Kasumi-1 (cell line): Measurements from ENCODE around the gene GID4.

Source experiments
- DNase-seq, 2 experiments: peaks; one replicate each; lab custom pipeline; 2025; lab: John Stamatoyannopoulos, UW

The GID4 gene

DNA sequence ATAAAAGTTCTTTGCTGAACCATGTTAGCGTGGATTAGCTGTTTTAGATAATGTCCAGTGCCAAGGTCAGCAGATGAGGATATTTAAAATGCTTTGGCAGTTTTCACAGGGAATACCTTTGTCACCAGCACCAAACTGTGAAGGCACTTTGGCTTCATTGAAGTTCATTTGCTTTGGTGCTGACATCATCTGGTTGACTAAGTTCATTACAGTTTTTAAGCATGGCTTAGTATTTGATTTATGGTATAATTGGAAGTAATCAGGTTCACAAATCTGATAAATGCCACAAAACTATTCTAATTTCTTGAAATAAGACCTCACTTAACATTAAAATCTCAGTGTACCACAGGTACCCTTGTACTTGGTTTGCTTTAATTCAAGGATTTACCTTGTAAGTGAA, 4.3 kb downstream of the GID4 start:
- DNase-seq = peak; percentile 1 to 18

DNA sequence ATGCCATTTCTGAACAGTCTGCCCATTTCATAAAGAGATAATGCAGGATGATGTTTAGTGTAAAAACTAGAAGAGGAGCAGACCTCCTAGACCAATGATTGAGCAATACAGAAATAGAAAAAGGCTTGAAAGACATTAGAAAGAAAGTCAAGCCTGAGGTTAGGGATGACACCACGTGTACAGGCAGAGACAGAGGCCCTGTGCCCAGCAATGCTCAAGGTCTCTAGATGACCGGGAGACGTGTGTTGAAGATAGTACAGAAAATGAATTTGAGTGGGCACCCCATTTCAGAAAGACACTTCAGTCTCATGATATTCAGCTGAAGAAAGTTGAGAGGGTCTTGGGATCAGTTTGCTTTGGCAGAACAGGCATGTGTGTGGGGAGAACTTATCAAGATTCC, 5.4 kb downstream of the GID4 start:
- DNase-seq = no peak

DNA sequence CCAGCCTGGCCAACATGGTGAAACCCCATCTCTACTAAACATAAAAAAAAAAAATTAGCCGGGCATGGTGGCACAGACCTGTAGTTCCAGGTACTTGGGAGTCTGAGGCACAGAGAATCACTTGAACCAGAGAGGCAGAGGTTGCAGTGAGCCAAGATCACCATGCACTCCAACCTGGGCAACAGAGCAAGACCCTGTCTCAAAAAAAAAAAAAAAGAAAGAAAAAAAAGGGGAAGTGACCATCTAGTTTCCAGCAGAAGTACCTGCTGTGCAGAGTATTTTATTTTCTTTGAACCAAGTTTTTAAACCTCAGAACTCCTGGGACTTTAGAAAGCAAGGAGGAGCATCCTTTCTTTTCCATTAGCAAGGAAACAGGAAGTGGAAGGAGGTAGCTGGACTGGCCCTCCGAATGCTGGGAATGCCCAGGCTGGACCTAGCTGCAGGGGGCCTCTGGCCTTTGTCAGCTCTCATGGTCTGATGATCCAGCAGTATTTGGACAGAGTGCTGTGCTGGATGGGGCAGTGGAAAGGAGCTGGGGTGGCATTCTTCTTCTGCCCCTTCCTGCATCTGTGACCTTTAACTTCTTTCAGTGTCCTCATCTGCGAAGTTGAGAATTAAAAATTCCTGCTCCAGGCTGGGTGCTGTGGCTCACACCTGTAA, 6.6 kb downstream of the GID4 start:
- no peak for DNase-seq

DNA sequence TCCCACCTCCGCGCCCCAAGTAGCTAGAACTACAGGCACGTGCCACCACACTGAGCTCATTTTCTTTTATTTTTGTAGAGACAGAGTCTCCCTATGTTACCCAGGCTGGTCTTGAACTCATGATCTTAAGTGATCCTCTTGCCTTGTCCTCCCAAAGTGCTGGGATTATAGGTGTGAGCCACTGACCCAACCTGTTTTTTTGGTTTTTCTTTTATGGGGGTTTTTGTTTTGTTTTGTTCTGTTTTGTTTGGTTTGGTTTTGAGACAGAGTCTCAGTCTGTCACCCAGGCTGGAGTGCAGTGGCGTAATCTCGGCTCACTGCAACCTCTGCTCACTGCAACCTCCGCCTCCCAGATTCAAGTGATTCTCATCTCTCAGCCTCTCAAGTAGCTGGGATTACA, 16.4 kb downstream of the GID4 start:
- no peak for DNase-seq

DNA sequence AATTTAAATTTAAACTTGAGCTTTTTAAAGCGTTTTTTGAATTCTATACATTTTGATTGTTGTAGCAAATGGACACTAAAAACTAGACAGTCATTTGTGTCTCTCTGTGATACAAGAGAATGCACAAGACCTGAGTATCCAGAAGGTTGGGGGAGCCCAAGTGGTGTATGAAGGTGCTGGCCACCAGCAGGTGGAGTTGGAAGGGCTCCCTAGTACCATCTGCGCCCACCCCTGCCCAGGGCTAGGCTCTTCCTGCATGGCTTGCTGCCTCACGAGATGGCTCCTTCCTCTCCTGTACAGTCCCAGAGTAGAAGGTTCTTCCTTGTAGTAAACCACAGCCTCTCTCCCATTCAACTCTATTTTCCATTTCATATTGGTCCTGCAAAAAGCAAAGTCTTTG, 17.0 kb downstream of the GID4 start:
- no peak for DNase-seq

DNA sequence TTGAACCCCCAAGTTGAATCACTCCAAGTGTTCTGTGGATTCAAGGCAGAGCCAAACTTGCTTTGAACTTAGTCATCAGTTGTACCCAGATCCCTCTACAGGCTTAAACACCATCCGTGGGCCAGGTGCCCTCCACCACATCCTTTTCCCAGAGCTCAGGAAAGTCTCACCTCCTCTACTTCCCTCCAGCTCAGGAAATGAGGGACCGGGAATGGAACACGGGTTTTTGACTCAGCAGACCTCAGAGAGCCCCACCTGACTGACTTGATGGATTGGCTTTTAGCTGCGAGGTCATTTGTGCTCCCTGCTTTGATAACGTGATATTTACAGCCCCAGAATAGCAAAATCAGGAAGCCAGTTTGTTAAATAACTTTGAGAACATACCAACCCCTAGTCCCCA, 20.1 kb downstream of the GID4 start:
- no peak for DNase-seq

DNA sequence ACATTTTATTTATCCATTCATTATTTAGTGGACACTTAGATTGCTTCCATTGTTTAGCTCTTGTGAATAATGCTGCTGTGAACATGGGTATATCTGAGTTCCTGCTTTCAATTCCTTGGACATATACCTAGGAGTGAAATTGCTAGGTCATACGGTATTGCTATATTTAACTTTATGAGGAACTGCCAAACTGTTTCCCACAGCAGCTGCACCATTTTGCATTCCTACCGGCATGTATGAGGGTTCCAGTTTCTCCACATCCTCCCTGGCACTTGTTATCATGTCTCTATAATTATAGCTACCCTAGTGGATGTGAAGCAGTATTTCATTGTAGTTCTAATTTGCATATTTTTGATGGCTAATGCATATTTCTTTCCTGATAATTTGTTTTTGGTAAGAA, 24.8 kb downstream of the GID4 start:
- DNase-seq = no peak

DNA sequence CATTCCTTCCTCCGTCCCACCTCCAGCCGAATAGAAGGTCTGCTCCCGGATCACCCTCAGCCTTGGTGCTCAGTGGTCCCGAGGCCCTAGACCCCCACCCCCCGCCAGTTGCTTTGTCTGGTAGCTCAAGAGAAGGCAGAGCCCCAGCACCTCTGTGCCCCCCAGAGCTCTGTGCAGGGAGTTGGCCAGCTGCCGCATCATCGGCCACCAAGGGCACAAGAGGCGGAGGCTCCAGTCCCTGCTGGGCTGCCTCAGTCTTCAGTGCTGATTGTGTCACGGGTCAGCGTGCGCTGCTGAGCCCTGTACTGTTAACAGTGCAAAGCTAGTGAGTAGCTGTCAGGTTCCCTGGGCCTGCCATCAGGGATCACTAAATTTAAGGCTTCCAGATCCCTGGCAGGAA, 26.3 kb downstream of the GID4 start:
- no peak for DNase-seq

DNA sequence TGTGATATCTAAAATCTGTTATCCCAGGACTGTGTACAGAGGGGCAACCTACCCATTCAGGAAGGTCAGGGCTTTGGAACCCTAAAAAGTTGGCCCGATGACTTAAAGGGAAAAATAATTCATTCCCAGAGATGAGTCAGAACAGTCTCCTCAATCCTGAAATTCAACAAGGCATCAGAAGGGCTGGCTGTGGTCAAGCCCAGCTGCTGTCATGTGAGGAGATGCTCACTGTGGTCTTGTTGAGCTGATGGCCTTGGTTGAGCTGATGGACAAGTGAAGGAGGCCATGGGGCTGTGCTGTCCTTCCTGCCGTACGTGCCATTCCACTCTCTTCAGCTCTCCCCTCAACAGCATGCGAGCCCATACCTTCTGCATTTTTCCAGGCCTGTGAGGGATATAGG, 27.7 kb downstream of the GID4 start:
- DNase-seq = no peak

DNA sequence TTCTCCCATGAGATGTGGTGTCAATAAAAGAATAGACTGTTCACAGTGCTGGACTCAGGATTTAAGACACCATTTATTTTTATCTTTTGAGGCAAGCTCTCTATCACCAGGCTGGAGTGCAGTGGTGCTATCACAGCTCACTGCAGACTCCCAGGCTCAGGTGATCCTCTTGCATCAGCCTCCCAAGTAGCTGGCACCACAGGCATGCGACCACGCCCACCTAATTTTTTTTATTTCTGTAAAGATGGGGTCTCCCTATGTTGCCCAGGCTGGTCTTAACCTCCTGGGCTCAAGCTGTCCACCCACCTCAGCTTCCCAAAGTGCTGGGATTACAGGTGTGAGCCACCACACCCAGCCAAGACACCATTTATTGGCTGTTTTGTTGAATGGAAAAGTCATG, 29.9 kb downstream of the GID4 start:
- no peak for DNase-seq

DNA sequence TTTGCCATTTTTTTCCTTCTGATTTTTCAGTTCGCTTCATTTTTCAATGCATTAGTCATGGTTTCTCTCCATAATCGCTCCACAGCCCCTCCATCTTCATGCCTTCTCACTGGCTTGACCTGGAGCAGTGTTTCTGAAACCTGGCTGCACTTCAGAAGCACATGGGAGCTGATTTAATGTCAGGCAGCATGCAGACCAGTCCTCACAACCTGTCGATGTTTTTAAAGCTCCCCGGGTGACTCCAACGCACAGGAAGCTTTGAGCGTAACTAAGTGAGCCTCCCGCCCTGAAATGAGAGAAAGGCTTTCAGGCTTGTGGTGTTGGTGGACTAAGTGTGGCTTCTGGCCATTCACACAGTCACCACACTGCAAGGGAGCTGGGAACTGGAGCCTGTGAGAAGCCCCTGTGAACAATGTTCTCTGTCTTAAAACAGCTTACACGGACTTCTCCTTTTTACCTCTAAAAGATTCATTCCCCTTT, 31.7 kb downstream of the GID4 start:
- DNase-seq = peak; percentile 6 to 24

DNA sequence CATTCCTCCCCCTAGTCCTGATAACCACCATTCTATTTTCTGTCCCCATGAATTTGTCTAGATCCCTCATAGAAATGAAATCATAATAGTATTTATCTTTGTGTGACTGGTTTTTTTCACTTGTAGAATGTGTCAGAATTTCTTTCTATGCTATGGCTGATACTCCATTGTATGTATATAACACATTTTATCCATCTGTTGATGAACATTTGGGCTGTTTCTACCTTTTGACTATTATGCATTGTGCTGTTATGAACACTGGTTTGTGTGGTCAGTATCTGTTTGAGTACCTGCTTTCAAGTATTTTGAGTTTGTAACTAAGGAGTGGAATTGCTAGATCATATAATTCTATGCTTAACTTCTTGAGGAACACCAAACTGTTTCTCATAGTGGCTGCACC, 32.5 kb downstream of the GID4 start:
- no peak for DNase-seq

DNA sequence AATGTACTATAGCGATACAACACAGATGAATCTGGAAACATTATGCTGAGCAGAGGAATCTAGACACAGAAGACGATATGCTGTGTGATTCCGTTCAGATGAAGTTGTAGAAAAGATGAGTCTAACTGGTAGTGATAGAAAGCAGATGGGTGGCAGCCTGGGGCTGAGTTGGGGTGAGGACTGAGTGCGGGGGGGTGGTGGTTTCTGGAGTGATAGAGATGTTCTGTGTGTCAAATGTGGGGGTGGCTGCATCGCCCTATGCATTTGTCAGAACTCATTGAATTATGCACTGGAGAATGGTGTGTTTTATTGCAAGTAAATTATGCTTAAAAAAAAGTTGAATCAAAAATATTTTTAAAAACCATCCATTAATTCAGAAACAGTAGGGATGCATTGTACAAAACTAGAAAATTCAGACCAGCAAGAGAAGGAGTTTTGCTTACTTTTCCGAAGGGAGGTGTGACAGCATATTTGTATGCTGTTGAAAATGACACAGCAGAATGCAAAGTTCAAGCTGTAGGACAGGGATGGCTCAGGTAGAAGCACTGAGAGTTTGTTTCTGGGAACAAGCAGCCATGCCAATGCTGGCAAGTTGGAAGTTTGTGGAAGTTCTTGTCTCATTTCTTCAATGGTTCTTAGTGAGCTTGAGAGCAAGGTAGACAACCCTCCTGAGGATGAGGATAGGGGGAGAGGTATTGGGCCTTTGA, 35.5 kb downstream of the GID4 start:
- no peak for DNase-seq

DNA sequence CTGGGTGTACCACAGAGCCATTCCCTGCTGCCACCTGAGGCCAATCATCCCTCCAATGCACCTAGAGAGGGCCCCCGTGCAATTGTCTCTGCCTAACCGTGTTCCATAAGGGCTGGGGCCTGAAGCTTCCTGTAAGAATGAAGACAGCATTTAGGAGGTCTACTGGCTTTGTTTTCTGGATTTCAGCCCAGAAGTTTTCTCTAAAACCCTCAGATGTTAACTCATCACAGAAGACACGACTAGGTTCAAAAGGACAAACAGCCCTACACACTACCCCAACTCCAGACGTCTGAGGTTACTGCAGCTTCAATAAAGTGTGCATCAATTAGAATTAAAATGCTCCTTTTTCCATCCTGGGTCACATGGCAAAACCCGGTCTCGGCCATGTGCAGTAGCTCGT, 37.7 kb downstream of the GID4 start:
- no peak for DNase-seq

DNA sequence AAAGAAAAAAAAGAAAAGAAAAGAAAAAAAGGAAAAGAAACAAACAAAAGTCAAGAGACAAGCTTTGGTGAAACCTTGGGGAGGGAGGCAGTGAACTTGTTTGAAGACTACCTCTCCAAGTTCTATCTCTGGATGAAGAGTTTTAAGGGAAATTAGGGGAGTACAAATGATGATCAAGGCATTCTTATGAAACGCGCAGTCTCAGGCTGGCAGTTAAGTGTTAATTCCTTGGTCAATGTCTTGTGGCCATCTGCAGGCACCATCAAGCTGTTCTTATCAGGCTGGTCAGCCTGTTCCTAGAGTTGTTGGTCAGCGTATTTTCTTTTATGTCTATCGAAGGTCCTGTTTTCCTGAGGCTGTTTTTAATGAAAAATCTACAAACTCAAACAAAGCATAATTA, 40.3 kb downstream of the GID4 start:
- no peak for DNase-seq

DNA sequence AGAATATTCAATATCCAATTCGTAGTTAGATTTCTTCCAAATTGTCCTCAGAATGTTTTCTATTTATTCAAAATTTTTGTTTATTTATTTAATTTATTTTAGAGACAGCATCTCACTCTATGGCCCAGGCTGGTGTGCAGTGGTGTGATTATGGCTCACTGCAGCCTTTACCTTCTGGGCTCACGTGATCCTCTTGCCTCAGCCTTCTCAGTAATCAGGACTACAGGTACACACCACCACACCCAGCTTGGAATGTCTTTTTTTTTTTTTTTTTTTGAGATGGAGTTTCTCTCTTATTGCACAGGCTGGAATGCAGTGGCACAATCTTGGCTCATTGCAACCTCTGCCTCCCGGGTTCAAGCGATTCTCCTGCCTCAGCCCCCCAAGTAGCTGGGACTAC, 45.0 kb downstream of the GID4 start:
- no peak for DNase-seq

DNA sequence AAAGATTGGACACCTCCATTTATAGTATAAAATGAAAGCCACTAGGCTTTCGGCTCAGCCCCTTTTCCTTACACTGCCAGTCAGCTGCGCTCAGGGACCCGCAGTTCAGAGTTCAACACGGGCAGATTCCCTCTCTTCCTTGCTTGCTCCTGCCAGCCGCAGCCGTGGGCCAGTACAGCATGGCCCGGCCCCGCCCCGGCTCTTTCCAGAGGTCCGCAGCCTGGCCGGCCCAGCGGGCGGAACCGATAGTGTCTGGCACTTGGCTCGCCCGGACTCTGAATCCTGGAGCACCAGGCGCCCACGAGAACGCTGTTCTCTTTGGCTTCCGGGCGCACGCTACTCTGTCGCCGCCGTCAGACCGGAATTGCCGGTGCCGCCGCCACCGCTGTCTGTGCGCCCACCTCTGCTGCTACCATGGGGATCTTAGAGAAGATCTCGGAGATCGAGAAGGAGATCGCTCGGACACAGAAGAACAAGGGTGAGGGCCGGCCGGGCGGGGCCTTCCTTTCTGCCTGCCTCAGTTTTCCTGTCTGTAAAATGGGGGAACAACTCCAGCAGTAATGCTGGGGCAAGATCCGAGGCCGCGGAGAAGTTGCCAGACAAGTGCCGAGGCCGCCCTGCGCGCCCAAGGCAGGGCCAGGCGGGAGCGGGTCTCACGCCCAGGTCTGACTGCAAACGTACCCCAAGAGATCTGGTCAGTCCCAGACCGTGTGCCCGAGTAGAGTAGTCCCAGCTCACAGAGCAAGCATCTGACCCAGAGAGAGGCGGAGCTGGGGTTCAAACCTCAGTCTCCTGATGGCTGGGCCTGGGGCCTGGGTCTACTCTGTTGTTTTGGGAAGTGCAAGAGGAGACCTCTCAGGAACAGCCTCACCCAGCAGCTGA, 48.6 kb downstream of the GID4 start, which contains the start of gene DRG2:
Gene DRG2, plus strand, starts transcription at position 339 of the 882 bp plus-strand sequence. Its CDS starts 76 bp downstream, at position 415.
- DNase-seq = peak; percentile 54 to 57

DNA sequence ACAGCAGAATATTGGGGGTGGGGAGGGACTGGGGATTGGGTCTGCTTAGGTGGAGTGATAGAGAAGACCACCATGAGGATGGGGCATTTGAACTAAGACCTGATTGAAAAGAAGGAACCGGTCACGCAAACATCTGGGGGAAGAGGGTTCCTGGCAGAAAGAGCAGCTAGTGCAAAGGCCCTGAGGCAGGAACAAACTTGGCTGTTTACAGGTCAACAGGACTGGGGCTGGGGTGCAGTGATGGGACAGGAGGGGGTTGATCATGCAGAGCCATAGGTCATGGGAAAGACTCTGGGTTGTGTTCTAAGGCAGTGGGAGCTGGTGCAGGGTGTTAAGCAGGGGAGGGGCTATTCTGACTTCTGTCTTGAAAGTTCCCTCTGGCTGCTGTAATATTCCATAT, 50.4 kb downstream of the GID4 start:
- no peak for DNase-seq

DNA sequence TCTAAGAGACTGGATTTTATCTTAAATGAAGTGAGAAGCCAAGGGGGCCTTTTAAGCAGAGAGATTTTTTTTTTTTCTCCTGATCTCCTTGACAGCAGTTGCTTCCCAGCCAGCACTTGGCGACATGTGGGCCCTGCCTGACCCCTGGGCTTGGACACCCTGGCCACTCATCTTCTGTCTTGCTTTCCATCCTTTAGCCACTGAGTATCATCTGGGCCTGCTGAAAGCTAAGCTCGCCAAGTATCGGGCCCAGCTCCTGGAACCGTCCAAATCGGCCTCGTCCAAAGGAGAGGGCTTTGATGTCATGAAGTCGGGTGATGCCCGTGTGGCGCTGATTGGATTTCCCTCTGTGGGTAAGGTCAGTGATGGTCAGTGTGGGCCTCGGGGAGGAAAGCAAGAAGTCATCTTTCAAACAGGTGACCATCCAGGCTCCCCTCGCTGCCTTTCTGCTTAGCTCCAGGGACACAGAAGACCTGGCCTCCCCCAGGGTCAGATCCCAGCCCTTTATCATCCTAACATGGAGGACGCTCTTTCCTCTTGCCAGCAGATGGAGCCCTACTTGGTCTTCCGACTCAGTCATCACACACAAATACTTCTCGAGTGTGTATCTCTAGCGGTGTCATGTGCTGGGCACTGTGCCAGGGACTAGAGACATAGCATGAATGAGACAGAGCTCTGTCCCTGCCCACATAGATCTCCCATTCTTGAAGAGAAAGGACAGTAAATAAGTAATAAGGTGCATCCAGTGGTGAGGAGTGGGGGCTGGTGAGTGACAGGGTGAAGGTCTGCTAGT, 54.6 kb downstream of the GID4 start:
- peak; percentile 39 to 54 for DNase-seq

DNA sequence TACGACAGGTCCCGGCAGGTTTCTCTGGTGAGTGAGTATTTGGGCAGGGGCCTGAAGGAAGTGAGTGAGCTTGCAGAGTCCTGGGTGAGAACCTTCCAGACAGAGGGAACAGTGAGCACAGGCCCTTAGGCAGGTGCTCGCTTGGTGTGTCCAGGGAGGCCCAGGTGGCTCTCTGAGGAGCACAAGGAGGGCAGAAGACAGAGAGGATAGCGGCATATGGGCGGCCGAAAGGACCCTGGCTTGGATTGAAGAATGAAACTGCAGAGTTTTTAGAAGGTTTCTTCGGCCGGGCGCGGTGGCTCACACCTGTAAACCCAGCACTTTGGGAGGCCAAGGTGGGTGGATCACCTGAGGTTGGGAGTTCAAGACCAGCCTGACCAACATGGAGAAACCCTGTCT, 55.2 kb downstream of the GID4 start:
- DNase-seq = no peak

DNA sequence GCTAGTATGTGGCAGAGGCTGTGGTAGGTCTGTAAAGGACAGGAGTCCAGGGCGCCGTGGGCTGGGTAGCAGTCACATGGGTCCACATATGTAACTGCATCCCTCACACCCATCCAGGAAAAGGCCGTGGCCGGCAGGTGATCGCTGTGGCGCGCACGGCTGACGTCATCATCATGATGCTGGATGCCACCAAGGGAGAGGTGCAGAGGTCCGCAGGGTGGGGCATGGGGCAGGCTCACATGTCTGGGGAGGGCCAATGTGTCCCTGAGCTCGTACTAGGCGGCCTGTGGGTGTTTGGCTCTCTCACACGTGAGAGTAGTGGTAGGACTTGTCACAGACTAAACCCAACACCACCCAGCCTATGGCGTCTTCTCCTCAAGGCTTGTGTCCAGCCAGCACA, 60.3 kb downstream of the GID4 start:
- no peak for DNase-seq

DNA sequence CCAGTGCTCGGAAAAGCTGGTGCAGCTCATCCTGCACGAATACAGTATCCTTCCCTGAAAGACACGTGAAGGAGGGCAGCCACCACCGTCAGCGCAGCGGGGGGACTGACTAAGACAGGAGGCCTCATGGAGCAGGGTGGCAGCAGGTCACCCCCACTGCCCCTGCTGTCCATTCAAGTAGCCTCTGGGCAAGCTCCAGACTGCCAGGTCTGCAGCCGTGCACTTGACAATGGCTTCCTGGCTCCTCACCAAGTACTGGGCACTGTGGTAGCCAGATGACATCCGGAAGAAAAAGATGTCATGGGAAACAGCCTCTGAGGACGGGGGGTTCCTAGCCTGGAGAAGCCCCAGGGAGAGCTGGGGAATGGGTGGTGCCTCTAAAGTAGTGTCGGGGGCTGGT, 61.4 kb downstream of the GID4 start:
- DNase-seq = no peak
